ENCODE measurements around the gene SERPINE1.
A peak's percentile ranks its signal among the peaks of the same experiment; 100 is the strongest.
"Not testable (repeated sequence)": the region's sequence is repeated elsewhere in the genome, so short reads cannot be mapped to it uniquely, and the experiment has no call there.

The SERPINE1 gene

DNA sequence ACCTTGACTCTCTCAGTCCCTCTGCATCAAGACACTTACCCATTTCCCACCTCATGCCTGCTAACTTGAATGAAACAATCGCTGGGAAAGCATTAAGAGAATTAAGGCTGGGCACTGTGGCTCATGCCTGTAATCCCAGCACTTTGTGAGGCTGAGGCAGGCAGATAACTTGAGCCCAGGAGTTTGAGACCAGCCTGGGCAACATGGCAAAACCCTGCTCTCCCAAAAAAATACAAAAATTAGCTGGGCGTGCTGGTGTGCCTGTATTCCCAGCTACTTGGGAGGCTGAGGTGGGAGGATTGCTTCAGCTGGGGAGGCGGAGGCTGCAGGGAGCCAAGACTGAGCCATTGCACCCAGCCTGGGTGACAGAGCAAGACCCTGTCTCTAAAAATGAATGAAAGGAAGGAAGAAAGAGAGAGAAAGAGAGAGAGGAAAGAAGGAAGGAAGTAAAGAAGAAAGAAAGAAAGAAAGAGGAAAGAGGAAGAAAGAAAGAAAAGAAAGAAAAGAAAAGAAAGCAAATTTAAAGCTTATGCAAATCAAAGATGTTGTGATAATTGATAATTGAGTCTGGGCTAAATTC is 646 bp downstream of the SERPINE1 start:
- H3K9ac ChIP-seq (ENCODE audit: low read length) = no peak overlapping the region
- H3K9me3 ChIP-seq (ENCODE audit: low read length) = no peaks in the 10 kb centered on the region
- no peaks in the 10 kb centered on the region for H3K36me3 ChIP-seq (ENCODE audit: insufficient read depth, low read length)
- H3K27me3 ChIP-seq (ENCODE audit: control insufficient read depth in 1 of 2, insufficient read depth in 2 of 2, low read length in 2 of 2) = no peaks in the 10 kb centered on the region
- H3K4me1 ChIP-seq (ENCODE audit: insufficient read depth, low read length) = peaks cover 26% of the 10 kb centered on the region
- peak overlapping the region in 1 of 2 donors; percentile 41 for H3K4me3 ChIP-seq (ENCODE audit: low read depth in 1 of 2, low read length in 2 of 2)
- no peak overlapping the region for H3K27ac ChIP-seq (ENCODE audit: low read depth, low read length)

DNA sequence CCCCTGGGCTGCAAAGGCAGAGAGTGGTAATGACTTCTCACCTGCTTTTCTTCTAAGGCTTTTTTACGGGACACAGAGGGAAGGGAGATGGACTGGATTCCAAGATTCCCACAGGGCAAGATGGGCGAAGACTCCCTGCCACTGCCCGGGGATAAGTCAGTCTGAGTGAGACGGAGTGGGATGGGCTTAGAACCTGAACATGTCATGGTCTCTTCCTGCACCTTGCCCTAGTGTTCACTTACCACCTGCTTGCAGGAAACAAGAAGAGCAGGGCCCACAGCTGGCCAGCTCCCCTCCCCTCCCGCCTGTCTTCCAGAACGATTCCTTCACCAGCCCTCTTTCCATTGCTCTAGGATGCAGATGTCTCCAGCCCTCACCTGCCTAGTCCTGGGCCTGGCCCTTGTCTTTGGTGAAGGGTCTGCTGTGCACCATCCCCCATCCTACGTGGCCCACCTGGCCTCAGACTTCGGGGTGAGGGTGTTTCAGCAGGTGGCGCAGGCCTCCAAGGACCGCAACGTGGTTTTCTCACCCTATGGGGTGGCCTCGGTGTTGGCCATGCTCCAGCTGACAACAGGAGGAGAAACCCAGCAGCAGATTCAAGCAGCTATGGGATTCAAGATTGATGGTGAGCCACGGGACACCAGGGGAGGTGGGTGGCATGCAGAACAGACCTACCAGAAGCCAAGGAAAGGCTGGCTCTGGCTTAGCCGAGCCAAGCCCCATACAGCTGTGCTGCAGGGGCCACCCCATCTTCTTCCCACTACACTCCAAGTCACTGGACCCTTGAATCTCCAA is 1.3 kb downstream of the SERPINE1 start:
- Histone ChIP-seq H3K9ac (ENCODE audit: low read length) (no peak overlapping the region), H3K4me1 (ENCODE audit: insufficient read depth, low read length) (peaks cover 21% of the 10 kb centered on the region), H3K27me3 (ENCODE audit: control insufficient read depth in 1 of 2, insufficient read depth in 2 of 2, low read length in 2 of 2) (no peaks in the 10 kb centered on the region), H3K36me3 (ENCODE audit: insufficient read depth, low read length) (no peaks in the 10 kb centered on the region), H3K4me3 (ENCODE audit: low read depth in 1 of 2, low read length in 2 of 2) (no peak overlapping the region), H3K27ac (ENCODE audit: low read depth, low read length) (no peak overlapping the region), H3K9me3 (ENCODE audit: low read length) (no peaks in the 10 kb centered on the region)

DNA sequence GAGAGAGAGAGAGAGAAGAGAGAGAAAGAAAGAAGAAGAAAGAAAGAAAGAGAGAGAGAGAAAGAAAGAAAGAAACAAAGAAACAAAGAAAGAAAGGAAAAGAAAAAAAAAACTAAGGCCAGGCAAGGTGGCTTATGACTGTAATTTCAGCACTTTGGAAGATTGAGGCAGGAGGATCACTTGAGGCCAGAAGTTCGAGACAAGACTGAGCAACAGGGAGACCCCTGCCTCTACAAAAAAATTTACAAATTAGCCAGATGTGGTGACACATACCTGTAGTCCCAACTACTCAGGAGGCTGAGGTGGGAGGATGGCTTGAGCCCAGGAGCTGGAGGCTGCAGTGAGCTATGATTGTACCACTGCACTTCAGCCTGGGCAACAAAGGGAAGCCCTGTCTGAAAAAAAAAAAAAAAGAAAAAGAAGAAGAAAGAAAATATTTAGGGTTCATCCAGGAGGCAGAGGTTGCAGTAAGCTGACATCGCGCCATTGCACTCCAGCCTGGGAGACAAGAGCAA is 2.8 kb downstream of the SERPINE1 start:
- H3K9ac ChIP-seq (ENCODE audit: low read length) = no peak overlapping the region
- peaks cover 19% of the 10 kb centered on the region for H3K4me1 ChIP-seq (ENCODE audit: insufficient read depth, low read length)
- no peaks in the 10 kb centered on the region for H3K9me3 ChIP-seq (ENCODE audit: low read length)
- H3K27me3 ChIP-seq (ENCODE audit: control insufficient read depth in 1 of 2, insufficient read depth in 2 of 2, low read length in 2 of 2) = no peaks in the 10 kb centered on the region
- H3K36me3 ChIP-seq (ENCODE audit: insufficient read depth, low read length) = no peaks in the 10 kb centered on the region
- H3K4me3 ChIP-seq (ENCODE audit: low read depth in 1 of 2, low read length in 2 of 2) = no peak overlapping the region
- H3K27ac ChIP-seq (ENCODE audit: low read depth, low read length) = no peak overlapping the region

DNA sequence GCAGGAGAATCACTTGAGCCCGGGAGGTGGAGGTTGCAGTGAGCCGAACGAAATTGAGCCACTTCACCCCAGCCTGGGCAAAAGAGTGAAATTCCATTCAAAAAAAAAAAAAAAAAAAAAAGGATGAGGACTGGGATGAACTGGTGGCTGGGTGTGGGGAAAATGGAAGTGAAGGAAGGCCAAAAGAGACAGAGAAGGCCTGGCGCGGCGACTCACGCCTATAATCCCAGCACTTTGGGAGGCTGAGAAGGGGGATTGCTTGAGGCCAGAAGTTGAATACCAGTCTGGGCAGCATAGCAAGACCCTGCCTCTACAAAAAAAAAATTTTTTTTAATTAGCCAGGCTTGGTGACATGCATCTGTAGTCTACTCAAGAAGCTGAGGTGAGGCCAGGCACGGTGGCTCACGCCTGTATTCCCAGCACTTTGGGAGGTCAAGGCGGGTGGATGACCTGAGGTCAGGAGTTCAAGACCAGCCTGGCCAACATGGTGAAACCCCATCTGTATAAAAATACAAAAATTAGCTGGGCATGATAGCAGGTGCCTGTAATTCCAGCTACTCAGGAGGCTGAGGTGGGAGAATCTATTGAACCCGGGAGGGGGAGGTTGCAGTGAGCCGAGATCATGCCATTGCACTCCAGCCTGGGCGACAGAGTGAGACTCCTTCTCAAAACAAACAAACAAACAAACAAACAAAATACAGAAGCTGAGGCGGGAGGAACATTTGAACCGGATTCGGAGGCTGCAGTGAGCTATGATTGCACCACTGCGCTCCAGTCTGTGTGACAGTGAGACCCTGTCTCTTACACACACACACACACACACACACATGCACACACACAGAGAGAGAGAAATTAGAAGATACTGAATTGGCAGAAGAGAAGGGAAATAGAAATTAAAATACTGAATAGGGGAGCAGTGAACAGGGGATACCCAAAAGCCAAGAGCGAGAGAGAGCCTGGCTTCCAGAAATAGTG is 6.0 kb downstream of the SERPINE1 start:
- not testable (repeated sequence) for H3K9me3 ChIP-seq (ENCODE audit: low read length); H3K4me1 ChIP-seq (ENCODE audit: insufficient read depth, low read length); H3K9ac ChIP-seq (ENCODE audit: low read length); H3K36me3 ChIP-seq (ENCODE audit: insufficient read depth, low read length); H3K4me3 ChIP-seq (ENCODE audit: low read depth in 1 of 2, low read length in 2 of 2); H3K27ac ChIP-seq (ENCODE audit: low read depth, low read length); H3K27me3 ChIP-seq (ENCODE audit: control insufficient read depth in 1 of 2, insufficient read depth in 2 of 2, low read length in 2 of 2)

DNA sequence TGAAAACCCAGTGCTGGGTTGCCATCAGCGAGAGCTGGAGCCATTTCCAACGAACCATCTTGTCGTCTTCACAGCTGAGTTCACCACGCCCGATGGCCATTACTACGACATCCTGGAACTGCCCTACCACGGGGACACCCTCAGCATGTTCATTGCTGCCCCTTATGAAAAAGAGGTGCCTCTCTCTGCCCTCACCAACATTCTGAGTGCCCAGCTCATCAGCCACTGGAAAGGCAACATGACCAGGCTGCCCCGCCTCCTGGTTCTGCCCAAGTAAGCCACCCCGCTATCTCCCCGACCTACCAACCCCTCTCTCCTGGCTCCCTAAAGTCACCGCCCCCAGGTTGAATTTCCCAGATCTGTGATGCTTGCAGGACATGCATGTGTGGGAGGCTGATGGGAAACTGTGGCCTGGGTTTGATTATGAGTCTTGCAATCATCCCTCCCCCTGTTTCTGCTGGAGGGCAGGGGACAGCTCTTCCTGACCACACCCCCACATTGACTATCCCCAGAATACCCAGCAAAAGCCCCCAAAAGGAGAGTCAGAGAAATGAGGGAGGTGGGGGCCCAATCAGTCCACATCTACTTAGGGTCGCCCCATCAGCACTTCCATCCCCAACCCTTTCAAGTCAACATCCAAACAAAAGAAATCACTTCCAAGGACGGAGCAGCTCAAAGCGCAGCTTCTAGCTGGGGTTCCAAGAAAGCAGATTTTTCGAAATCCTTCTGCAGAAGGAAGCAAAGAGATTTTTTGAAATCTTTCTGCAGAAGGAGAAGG is 6.9 kb downstream of the SERPINE1 start:
- Histone ChIP-seq H3K4me3 (ENCODE audit: low read depth in 1 of 2, low read length in 2 of 2) (no peak overlapping the region), H3K4me1 (ENCODE audit: insufficient read depth, low read length) (no peaks in the 10 kb centered on the region), H3K27me3 (ENCODE audit: control insufficient read depth in 1 of 2, insufficient read depth in 2 of 2, low read length in 2 of 2) (no peaks in the 10 kb centered on the region), H3K9me3 (ENCODE audit: low read length) (no peaks in the 10 kb centered on the region), H3K9ac (ENCODE audit: low read length) (no peak overlapping the region), H3K27ac (ENCODE audit: low read depth, low read length) (no peak overlapping the region), H3K36me3 (ENCODE audit: insufficient read depth, low read length) (no peaks in the 10 kb centered on the region)

DNA sequence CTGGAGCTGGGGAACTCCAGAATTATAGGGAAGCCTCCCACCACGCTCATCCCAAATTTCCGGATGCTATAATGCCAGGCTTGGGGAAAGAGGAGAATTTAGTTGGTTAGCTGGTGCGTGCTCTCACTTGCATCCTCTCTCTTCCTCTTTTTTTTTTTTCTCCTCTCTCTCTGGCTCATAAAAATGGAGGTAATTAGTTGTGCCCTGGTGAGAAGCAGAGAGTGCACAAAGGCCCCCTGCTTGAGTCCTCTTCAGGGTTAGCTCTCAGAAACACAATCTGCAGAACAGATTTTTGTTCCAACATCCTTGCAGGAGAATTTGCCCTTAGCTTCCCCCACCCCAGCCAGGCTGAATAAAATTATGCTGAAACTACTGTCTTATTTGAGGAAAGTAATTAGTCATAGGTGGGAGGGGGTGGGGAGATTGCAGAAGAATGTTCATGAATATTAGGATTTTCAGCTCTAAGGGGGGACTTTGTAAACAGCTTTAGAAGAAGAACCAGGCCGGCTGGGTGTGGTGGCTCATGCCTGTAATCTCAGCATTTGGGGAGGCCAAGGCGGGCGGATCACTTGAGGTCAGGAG is 7.6 kb downstream of the SERPINE1 start:
- Histone ChIP-seq H3K9ac (ENCODE audit: low read length) (no peak overlapping the region), H3K36me3 (ENCODE audit: insufficient read depth, low read length) (no peaks in the 10 kb centered on the region), H3K27me3 (ENCODE audit: control insufficient read depth in 1 of 2, insufficient read depth in 2 of 2, low read length in 2 of 2) (no peaks in the 10 kb centered on the region), H3K4me3 (ENCODE audit: low read depth in 1 of 2, low read length in 2 of 2) (no peak overlapping the region), H3K4me1 (ENCODE audit: insufficient read depth, low read length) (no peaks in the 10 kb centered on the region), H3K9me3 (ENCODE audit: low read length) (no peaks in the 10 kb centered on the region), H3K27ac (ENCODE audit: low read depth, low read length) (no peak overlapping the region)

DNA sequence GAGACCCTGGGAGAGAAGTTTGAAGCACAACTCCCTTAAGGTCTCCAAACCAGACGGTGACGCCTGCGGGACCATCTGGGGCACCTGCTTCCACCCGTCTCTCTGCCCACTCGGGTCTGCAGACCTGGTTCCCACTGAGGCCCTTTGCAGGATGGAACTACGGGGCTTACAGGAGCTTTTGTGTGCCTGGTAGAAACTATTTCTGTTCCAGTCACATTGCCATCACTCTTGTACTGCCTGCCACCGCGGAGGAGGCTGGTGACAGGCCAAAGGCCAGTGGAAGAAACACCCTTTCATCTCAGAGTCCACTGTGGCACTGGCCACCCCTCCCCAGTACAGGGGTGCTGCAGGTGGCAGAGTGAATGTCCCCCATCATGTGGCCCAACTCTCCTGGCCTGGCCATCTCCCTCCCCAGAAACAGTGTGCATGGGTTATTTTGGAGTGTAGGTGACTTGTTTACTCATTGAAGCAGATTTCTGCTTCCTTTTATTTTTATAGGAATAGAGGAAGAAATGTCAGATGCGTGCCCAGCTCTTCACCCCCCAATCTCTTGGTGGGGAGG is 10.8 kb downstream of the SERPINE1 start:
- Histone ChIP-seq H3K36me3 (ENCODE audit: insufficient read depth, low read length) (no peaks in the 10 kb centered on the region), H3K27ac (ENCODE audit: low read depth, low read length) (no peak overlapping the region), H3K27me3 (ENCODE audit: control insufficient read depth in 1 of 2, insufficient read depth in 2 of 2, low read length in 2 of 2) (no peaks in the 10 kb centered on the region), H3K9ac (ENCODE audit: low read length) (no peak overlapping the region), H3K4me3 (ENCODE audit: low read depth in 1 of 2, low read length in 2 of 2) (no peak overlapping the region), H3K4me1 (ENCODE audit: insufficient read depth, low read length) (no peaks in the 10 kb centered on the region), H3K9me3 (ENCODE audit: low read length) (no peaks in the 10 kb centered on the region)

DNA sequence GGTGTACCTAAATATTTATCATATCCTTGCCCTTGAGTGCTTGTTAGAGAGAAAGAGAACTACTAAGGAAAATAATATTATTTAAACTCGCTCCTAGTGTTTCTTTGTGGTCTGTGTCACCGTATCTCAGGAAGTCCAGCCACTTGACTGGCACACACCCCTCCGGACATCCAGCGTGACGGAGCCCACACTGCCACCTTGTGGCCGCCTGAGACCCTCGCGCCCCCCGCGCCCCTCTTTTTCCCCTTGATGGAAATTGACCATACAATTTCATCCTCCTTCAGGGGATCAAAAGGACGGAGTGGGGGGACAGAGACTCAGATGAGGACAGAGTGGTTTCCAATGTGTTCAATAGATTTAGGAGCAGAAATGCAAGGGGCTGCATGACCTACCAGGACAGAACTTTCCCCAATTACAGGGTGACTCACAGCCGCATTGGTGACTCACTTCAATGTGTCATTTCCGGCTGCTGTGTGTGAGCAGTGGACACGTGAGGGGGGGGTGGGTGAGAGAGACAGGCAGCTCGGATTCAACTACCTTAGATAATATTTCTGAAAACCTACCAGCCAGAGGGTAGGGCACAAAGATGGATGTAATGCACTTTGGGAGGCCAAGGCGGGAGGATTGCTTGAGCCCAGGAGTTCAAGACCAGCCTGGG is 11.4 kb downstream of the SERPINE1 start:
- Histone ChIP-seq H3K4me1 (ENCODE audit: insufficient read depth, low read length) (no peaks in the 10 kb centered on the region), H3K9ac (ENCODE audit: low read length) (no peak overlapping the region), H3K36me3 (ENCODE audit: insufficient read depth, low read length) (no peaks in the 10 kb centered on the region), H3K4me3 (ENCODE audit: low read depth in 1 of 2, low read length in 2 of 2) (no peak overlapping the region), H3K27me3 (ENCODE audit: control insufficient read depth in 1 of 2, insufficient read depth in 2 of 2, low read length in 2 of 2) (no peaks in the 10 kb centered on the region), H3K9me3 (ENCODE audit: low read length) (no peaks in the 10 kb centered on the region), H3K27ac (ENCODE audit: low read depth, low read length) (no peak overlapping the region)

DNA sequence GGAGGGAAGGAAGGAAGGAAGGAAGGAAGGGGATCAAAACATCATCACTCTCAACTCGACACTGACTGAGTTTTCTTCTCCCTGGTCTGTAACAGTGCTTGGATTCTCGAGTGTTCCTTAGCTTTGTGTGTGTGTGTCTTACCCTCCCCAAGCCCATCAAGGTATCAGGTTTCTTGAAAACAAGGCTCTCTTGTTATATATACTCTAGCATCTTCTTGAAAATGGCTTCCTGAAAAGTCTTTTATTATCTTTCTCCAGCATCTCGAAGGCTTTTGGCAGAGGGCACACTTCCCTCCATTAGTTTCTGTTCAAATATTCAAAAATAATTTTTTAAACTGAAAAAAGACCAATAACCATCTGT is 13.4 kb downstream of the SERPINE1 start:
- no peak overlapping the region for H3K27ac ChIP-seq (ENCODE audit: low read depth, low read length)
- peaks cover 4% of the 10 kb centered on the region for H3K4me1 ChIP-seq (ENCODE audit: insufficient read depth, low read length)
- no peaks in the 10 kb centered on the region for H3K9me3 ChIP-seq (ENCODE audit: low read length)
- H3K36me3 ChIP-seq (ENCODE audit: insufficient read depth, low read length) = no peaks in the 10 kb centered on the region
- no peak overlapping the region for H3K4me3 ChIP-seq (ENCODE audit: low read depth in 1 of 2, low read length in 2 of 2)
- no peaks in the 10 kb centered on the region for H3K27me3 ChIP-seq (ENCODE audit: control insufficient read depth in 1 of 2, insufficient read depth in 2 of 2, low read length in 2 of 2)
- no peak overlapping the region for H3K9ac ChIP-seq (ENCODE audit: low read length)

DNA sequence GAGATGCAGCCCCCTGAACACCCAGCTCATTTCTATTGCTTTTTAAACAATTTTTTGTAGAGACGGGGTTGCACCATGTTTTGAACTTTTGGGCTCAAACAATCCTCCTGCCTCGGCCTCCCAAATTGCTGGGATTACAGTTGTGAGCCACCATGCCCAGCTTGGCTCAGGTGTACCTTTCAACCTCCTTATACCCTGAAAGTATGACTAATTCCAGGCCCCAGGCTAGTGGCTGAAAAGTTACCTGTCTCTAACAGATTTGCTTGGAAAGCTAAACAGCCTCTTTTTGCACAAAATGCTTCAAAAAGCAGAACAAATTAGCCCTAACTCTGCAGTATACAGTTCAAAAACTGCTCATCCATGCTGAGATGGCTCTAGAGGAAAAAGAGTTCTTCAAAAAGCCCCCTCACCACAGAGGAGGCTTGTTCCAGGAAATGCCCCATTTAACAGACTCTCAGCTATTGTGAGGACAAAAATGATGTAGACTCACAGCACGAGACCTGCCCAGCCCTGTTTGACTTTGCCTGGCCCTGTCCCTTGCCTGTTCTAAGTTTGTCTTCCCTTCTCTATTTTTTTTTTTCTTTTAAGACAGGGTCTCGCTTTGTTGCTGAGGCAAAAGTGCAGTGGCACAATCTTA is 14.0 kb downstream of the SERPINE1 start:
- Histone ChIP-seq H3K36me3 (ENCODE audit: insufficient read depth, low read length) (no peaks in the 10 kb centered on the region), H3K27ac (ENCODE audit: low read depth, low read length) (no peak overlapping the region), H3K4me1 (ENCODE audit: insufficient read depth, low read length) (peaks cover 4% of the 10 kb centered on the region), H3K27me3 (ENCODE audit: control insufficient read depth in 1 of 2, insufficient read depth in 2 of 2, low read length in 2 of 2) (no peaks in the 10 kb centered on the region), H3K9ac (ENCODE audit: low read length) (no peak overlapping the region), H3K9me3 (ENCODE audit: low read length) (no peaks in the 10 kb centered on the region), H3K4me3 (ENCODE audit: low read depth in 1 of 2, low read length in 2 of 2) (no peak overlapping the region)

Measured in muscle layer of colon (tissue), 2 donors.